ENCODE data around the gene TRPC4.

DNA sequence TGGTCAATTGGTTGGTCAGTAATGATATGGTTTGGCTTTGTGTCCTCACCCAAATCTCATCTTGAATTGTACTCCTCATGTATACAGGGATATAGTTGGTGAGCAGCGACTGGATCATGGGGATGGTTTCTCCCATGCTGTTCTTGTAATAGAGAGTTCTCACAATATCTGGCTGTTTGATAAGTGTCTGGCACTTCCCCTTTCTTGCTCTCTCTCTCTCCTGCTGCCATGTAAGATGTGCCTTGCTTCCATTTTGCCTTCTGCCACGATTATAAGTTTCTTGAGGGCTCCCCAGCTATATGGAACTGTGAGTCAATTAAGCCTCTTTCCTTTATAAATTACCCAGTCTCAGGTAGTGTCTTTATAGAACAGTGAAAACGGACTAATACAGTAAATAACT, 120.7 kb downstream of the TRPC4 start:
- TF ChIP-seq CTCF (IDR thresholded peaks at IDR 0.05) = no peak
- no peak for TF ChIP-seq POLR2AphosphoS5 (IDR thresholded peaks at IDR 0.05)
- TF ChIP-seq POLR2A (IDR thresholded peaks at IDR 0.05) = no peak
